GM18907 (cell line): ENCODE measurements around the gene NLGN3.

Experiments
- ATAC-seq: cut with Tn5 transposase; IDR thresholded peaks from one replicate; pipeline ENCODE4 v1.9.1; 2021; ENCODE audit warnings: mild to moderate bottlenecking, moderate library complexity; ENCODE audit not compliant: unreplicated experiment

NLGN3 gene

DNA sequence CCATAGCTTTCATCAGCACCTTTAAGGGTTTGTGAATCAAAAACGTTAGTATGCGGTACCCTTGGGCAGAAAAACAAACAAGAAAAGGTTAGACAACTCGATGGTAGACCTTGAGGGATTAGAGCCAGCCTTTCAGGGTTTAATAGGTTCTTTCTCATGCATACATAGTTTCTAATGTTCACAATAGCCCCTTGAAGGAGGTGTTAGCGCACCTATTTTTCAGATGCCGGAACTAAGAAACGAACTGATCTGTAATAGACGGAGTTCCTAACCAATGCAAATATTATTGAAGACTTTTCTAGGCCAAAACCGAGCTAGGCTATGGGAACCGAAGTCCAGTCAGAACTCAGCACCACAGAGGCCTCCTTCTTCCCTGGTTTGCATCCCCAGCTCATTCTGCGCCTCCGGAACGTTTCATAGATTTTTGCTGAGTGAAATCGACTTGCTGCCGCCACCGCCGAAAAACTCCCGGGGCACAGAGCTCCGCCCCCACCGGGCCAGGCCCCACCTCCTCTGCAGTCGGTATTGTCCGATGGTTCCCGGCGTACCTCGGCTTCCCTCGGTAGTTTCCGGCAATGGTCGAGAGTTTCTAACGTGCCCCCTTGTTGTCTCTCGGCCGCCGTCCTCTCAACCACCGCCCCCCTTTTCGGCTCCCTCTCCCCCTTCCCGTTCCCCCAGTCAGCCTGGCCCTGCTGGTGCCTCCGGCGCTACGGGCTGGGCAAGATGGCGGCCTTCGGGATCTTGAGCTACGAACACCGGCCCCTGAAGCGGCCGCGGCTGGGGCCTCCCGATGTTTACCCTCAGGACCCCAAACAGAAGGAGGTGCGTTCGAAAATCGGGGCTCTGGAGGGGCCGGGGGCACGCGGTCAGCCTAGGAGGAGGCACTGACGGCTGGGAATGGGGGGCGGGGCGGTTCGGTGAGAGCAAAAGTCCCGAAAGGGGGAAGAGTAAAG lies 26.3 kb upstream of the NLGN3 start, which contains the start of gene MED12:
Gene MED12 (plus strand): TSS at position 565 of the 953 bp plus-strand sequence. CDS start 159 bp downstream, at position 724.
- ATAC-seq = peak; percentile 91

GRCh38 chrX:71118985-71119535 lies 25.6 kb upstream of the NLGN3 start:
- peak; percentile 25 for ATAC-seq

DNA sequence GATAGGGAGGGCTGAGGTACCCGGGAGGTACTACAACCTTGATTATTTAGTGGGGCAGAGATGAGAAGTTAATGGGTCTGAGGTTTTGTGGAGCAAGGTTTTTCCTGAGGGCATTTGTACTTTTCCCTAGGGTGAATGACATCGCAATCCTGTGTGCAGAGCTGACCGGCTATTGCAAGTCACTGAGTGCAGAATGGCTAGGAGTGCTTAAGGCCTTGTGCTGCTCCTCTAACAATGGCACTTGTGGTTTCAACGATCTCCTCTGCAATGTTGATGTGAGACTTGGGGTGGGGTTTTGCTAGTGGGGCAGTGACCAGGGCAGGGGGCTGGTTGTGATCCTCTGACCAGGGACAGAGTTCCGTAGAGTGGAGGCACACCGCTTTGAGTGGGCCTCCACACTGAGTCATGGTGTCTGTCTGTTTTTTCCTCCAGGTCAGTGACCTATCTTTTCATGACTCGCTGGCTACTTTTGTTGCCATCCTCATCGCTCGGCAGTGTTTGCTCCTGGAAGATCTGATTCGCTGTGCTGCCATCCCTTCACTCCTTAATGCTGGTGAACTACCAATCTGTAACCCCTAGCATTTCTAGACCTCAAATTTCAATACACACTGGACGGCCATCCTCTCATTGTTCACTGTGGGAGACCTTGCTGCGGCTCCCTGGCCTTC lies 16.3 kb upstream of the NLGN3 start:
- ATAC-seq = no peak

- ATAC-seq = peak; percentile 82
These were observed 15.5 kb upstream of the NLGN3 start for GRCh38 chrX:71128915-71129765.

GRCh38 chrX:71131510-71131909 lies 13.1 kb upstream of the NLGN3 start:
- ATAC-seq = no peak

DNA sequence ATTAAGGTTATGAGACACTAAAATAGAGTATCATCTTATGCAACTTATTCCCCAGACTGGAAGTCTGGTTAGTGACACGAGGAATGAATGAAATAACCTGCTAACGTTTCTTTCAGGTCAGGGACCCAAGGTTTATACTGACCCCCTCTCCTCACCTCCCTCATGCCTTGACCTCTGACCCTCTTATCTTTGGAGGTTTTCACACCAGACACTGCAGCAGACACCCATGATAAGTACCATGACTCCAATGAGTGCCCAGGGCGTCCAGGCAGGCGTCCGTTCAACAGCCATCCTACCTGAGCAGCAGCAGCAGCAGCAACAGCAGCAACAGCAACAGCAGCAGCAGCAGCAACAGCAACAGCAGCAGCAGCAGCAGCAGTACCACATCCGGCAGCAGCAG lies 4.2 kb upstream of the NLGN3 start:
- no peak for ATAC-seq

- ATAC-seq = no peak
These were observed 1.1 kb upstream of the NLGN3 start for GRCh38 chrX:71143508-71143907.

DNA sequence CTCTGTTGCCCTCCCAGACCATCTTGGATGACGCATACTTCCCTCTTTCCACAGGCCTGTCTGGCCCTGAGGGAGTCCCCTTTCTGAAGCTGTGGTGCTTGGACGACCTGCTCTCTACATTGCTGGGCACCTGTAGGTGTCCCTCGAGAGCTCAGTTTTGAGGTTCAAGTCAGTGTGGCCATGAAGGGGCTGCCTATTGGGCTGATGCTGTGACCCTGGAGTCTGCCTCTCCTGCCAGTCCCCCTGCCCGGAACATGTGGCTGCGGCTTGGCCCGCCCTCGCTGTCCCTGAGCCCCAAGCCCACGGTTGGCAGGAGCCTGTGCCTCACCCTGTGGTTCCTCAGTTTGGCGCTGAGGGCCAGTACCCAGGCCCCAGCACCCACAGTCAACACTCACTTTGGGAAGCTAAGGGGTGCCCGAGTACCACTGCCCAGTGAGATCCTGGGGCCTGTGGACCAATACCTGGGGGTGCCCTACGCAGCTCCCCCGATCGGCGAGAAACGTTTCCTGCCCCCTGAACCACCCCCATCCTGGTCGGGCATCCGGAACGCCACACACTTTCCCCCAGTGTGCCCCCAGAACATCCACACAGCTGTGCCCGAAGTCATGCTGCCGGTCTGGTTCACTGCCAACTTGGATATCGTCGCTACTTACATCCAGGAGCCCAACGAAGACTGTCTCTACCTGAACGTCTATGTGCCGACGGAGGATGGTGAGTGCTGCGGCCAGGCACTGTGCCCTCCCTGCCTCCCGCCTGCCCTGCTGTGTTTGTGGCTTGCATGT lies 3.0 kb downstream of the NLGN3 start:
- no peak for ATAC-seq

GRCh38 chrX:71148278-71148663 lies 3.6 kb downstream of the NLGN3 start:
- no peak for ATAC-seq

- no peak for ATAC-seq
These were observed 6.7 kb downstream of the NLGN3 start for GRCh38 chrX:71151366-71151765.

GRCh38 chrX:71154196-71154595 lies 9.6 kb downstream of the NLGN3 start:
- no peak for ATAC-seq

GRCh38 chrX:71154641-71155040 lies 10.0 kb downstream of the NLGN3 start:
- ATAC-seq = no peak

DNA sequence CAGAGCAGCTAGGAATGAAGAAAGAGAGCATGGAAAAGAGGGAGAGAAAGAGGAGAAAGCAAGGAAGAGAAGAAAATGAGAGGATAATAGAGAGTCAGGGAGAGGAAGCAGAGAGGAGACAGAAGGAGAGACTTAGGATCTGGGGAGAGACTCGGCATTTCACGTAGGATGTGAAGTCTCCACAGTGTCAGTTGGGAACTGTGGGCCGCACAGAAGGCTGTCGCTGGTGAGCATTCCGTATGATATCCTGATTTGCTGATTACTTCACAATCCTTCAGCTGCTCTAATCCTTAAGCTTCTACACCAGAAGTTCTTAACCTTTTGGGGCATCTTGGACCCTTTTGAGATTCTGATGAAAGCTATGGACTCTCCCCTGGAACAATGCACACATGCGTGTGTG lies 14.0 kb downstream of the NLGN3 start:
- ATAC-seq = no peak

DNA sequence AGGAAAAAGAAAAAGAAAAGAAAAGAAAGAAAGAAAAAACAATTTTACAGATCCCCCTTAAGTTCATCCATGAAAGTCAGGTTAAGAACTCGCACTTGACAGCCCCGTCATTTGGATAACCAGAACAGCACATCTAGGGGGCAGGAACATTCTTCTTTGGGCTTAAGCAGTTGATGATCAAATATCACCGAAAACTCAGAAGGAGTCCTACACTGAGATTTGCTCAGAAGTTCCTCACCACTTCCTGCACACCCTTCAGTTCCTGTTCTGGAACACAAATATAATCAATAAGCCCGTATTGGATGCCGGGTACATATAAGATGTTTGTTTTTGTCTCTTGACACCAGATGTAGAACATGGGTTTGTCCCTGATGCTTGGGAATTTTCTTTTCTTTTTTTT lies 14.7 kb downstream of the NLGN3 start:
- no peak for ATAC-seq

DNA sequence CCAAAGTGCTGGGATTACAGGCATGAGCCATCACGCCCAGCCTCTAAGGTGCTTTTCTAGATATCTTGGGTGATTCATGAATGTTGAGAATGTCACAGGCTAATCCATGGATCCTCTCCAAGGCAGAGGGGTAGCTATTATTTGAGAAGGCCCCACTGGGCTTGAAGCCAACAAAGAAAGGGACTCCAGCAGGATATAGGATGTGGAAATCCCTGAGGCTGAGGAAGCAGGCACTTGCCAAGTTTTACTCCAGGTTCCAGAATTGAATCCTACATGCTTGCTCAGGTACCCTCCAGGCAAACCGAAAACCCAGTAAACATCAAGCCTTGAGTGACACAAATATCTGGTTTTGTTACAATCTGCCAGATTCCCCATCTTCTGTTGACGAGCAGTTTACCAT lies 15.8 kb downstream of the NLGN3 start:
- ATAC-seq = no peak

- no peak for ATAC-seq
These were observed 18.3 kb downstream of the NLGN3 start for GRCh38 chrX:71162981-71163380.

DNA sequence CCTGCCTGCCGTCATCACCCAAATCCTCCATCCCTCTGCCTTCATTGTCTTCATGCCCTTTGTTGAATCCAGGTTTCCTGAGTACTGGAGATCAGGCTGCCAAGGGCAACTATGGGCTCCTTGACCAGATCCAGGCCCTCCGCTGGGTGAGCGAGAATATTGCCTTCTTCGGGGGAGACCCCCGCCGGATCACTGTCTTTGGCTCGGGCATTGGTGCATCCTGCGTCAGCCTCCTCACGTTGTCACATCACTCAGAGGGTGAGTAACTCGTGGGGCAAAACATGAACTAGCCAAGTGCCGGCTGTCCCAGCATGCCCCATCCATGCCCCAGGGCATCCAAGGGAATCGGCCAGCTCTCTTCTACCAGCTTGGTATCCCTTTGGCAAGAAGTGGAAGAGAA lies 19.4 kb downstream of the NLGN3 start:
- no peak for ATAC-seq

DNA sequence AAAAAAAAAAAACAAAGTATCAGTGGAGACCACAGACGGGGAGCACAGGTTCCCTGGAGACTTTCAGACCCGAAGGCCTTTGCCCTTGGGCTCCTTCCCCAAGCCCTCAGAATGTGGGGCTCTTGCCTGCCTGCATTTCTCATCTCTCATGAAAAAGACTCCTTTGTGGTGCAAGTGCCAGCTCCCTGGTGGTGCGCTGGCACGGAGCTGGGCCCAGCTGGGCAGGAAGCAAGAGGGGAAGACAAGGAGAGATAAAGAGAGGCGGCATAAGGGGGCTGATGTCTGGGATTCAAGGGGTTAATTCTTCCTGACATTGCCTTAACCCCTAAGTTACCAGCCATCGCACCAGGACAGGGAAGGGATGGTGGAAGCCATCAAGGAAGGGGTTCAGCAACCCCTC lies 21.8 kb downstream of the NLGN3 start:
- no peak for ATAC-seq

DNA sequence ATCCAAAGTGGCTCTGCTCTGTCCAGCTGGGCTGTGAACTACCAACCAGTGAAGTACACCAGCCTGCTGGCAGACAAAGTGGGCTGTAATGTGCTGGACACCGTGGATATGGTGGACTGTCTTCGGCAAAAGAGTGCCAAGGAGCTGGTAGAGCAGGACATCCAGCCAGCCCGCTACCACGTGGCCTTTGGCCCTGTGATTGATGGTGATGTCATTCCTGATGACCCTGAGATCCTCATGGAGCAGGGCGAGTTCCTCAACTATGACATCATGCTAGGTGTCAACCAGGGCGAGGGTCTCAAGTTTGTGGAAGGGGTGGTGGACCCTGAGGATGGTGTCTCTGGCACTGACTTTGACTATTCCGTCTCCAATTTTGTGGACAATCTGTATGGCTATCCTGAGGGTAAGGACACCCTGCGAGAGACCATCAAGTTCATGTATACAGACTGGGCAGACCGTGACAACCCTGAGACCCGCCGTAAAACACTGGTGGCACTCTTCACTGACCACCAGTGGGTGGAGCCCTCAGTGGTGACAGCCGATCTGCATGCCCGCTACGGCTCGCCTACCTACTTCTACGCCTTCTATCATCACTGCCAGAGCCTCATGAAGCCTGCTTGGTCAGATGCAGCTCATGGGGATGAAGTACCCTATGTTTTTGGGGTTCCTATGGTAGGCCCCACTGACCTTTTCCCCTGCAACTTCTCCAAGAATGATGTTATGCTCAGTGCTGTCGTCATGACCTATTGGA lies 22.6 kb downstream of the NLGN3 start:
- ATAC-seq = no peak
